Rectal smooth muscle tissue (tissue), 1 donor: ENCODE data around the gene TAPBP.

Source experiments
- H3K27ac ChIP-seq: one replicate; pipeline ENCODE4 v1.7.0; 2013; ENCODE audit warnings: low read depth, low read length, inconsistent platforms
- H3K27me3 ChIP-seq: one replicate; pipeline ENCODE4 v1.7.0; 2013; ENCODE audit warnings: low read length; ENCODE audit not compliant: control insufficient read depth, insufficient read depth
- H3K36me3 ChIP-seq: one replicate; pipeline ENCODE4 v1.7.0; 2013; ENCODE audit warnings: low read length; ENCODE audit not compliant: control insufficient read depth, insufficient read depth
- H3K4me1 ChIP-seq: one replicate; pipeline ENCODE4 v1.7.0; 2013; ENCODE audit warnings: low read length; ENCODE audit not compliant: control insufficient read depth, insufficient read depth
- H3K4me3 ChIP-seq: one replicate; pipeline ENCODE4 v1.7.0; 2013; ENCODE audit warnings: low read length
- H3K9ac ChIP-seq: one replicate; pipeline ENCODE4 v1.7.0; 2013; ENCODE audit warnings: low read length

TAPBP gene

GRCh38 chr6:33299237-33299944 is 14.5 kb downstream of the TAPBP start:
- H3K27ac ChIP-seq: peak overlapping the region; percentile 90
- peak overlapping the region; percentile 82 for H3K4me3 ChIP-seq
- peaks cover 13% of the 10 kb centered on the region for H3K36me3 ChIP-seq
- H3K27me3 ChIP-seq: no peaks in the 10 kb centered on the region
- peaks cover 5% of the 10 kb centered on the region for H3K4me1 ChIP-seq
- H3K9ac ChIP-seq: peak overlapping the region; percentile 92

- Histone ChIP-seq H3K9ac (peak within 1 kb of the TSS; percentile 92), H3K4me1 (peaks cover 5% of the 10 kb centered on the region), H3K4me3 (peak within 1 kb of the TSS; percentile 82), H3K27ac (peak within 1 kb of the TSS; percentile 90), H3K36me3 (peaks cover 11% of the 10 kb centered on the region), H3K27me3 (no peaks in the 10 kb centered on the region)
Observed at GRCh38 chr6:33298773-33299236, 15.1 kb downstream of the TAPBP start, which contains the start of gene RGL2. RGL2 (minus strand) TSS chr6:33298942; CDS start chr6:33298610, 332 bp downstream.

- peaks cover 15% of the 10 kb centered on the region for H3K36me3 ChIP-seq
- H3K9ac ChIP-seq: peak overlapping the region; percentile 51
- H3K27me3 ChIP-seq: no peaks in the 10 kb centered on the region
- peaks cover 5% of the 10 kb centered on the region for H3K4me1 ChIP-seq
- H3K4me3 ChIP-seq: peak overlapping the region; percentile 82
- H3K27ac ChIP-seq: peak overlapping the region; percentile 90
Observed at GRCh38 chr6:33297956-33298772, 15.7 kb downstream of the TAPBP start.

GRCh38 chr6:33297406-33297955 is 16.4 kb downstream of the TAPBP start:
- peaks cover 15% of the 10 kb centered on the region for H3K36me3 ChIP-seq
- H3K27me3 ChIP-seq: no peaks in the 10 kb centered on the region
- H3K9ac ChIP-seq: no peak overlapping the region
- H3K4me3 ChIP-seq: peak overlapping the region; percentile 56
- peaks cover 5% of the 10 kb centered on the region for H3K4me1 ChIP-seq
- H3K27ac ChIP-seq: peak overlapping the region; percentile 74

- Histone ChIP-seq H3K9ac (no peak overlapping the region), H3K27me3 (no peaks in the 10 kb centered on the region), H3K27ac (no peak overlapping the region), H3K4me1 (peaks cover 5% of the 10 kb centered on the region), H3K36me3 (peaks cover 18% of the 10 kb centered on the region), H3K4me3 (peak overlapping the region; percentile 56)
Observed at GRCh38 chr6:33296797-33297405, 17.0 kb downstream of the TAPBP start.

- H3K27me3 ChIP-seq: no peaks in the 10 kb centered on the region
- no peak overlapping the region for H3K4me3 ChIP-seq
- H3K36me3 ChIP-seq: peaks cover 18% of the 10 kb centered on the region
- no peak overlapping the region for H3K9ac ChIP-seq
- H3K27ac ChIP-seq: no peak overlapping the region
- H3K4me1 ChIP-seq: peaks cover 5% of the 10 kb centered on the region
Observed at GRCh38 chr6:33295621-33296369, 18.1 kb downstream of the TAPBP start.

GRCh38 chr6:33294086-33294823 is 19.6 kb downstream of the TAPBP start:
- H3K4me3 ChIP-seq: no peak overlapping the region
- H3K4me1 ChIP-seq: peaks cover 13% of the 10 kb centered on the region
- peaks cover 18% of the 10 kb centered on the region for H3K36me3 ChIP-seq
- no peak overlapping the region for H3K27ac ChIP-seq
- no peaks in the 10 kb centered on the region for H3K27me3 ChIP-seq
- no peak overlapping the region for H3K9ac ChIP-seq

GRCh38 chr6:33292996-33293682 is 20.7 kb downstream of the TAPBP start:
- H3K9ac ChIP-seq: no peak overlapping the region
- H3K4me1 ChIP-seq: peaks cover 19% of the 10 kb centered on the region
- H3K4me3 ChIP-seq: no peak overlapping the region
- no peaks in the 10 kb centered on the region for H3K27me3 ChIP-seq
- peaks cover 18% of the 10 kb centered on the region for H3K36me3 ChIP-seq
- no peak overlapping the region for H3K27ac ChIP-seq

- H3K4me3 ChIP-seq: peak overlapping the region; percentile 66
- H3K27ac ChIP-seq: no peak overlapping the region
- peaks cover 18% of the 10 kb centered on the region for H3K4me1 ChIP-seq
- no peaks in the 10 kb centered on the region for H3K27me3 ChIP-seq
- no peak overlapping the region for H3K9ac ChIP-seq
- H3K36me3 ChIP-seq: peaks cover 20% of the 10 kb centered on the region
Observed at GRCh38 chr6:33290459-33290858, 23.4 kb downstream of the TAPBP start.

GRCh38 chr6:33289784-33290315 is 24.0 kb downstream of the TAPBP start:
- Histone ChIP-seq H3K27me3 (no peaks in the 10 kb centered on the region), H3K9ac (peak overlapping the region; percentile 36), H3K36me3 (peaks cover 20% of the 10 kb centered on the region), H3K4me3 (peak overlapping the region; percentile 66), H3K27ac (peak overlapping the region; percentile 65), H3K4me1 (peaks cover 18% of the 10 kb centered on the region)
